ENCODE data around the gene ZAP70. TPM values are rescaled to one million over a fixed set of nuclear protein-coding genes. Genes with fewer than 3 reads are reported as not detected.

ZAP70 gene
- total and polyA plus RNA-seq, 2 donors (not counting 1 experiment from before 2014, with no cell fraction given), result not detected

DNA sequence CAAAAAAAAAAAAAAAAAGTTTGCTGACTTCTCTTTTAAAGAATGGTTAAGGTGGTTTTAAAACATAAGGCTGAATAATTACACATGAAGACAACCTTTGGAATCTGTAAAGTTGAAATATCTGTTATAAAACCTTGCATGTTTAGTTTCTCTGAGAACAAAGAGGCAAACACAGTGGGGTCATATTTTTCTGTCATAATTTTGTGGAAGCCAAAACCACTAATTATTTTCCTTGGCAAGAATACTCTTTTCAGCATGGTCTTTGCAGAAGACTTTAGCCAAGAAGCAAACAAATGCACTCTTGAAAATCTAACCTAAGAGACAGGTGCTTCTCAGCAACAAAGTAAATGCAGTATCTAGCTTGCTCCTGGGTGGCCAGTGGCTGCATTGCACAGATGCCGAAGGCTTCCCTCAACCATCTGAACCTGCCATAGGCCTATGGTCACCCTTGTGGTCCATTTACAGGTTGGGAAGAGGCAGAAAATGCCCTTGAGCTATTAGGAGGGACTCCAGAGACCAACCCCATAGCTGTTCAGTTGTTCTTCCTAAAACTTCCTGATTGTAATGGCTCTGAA, 44.8 kb downstream of the ZAP70 start:
- Histone ChIP-seq H3K79me2 (ENCODE audit: control insufficient read depth, insufficient read depth, low read length) (no peaks in the 10 kb centered on the region), H3K27ac (ENCODE audit: insufficient read depth, low read length) (no peak overlapping the region)

DNA sequence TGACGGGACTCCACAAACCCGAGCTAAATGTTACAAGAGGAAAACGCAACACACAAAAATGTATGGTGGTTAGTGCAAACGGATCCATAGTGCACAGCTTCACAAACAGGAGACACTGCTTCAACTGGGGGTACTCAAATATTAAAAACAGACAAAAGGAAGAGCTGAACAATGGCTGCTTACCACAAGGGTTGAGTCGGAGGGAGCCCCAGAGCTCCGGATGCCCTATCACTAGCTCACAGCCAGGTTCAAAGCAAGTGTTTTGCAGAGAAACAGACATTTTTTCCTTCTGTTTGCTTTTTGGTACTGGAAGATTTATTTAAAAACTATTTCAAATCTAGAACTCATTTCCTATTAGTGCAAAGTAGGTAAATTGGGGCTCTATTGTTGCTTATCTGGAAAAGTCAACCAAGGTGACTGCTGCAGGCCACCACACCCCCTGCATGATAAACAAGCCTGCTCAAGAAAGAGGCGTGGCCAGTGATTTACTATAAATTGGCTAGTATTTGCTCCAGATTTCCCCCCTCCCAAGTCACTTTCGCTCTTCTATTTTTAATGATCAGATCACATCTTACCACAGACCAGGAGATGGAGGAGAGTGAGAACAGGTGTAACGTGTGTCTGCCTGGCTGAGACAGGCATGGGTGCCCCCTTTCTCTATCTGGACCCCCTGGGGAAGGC, 46.5 kb downstream of the ZAP70 start:
- TF ChIP-seq, protein P1, sequence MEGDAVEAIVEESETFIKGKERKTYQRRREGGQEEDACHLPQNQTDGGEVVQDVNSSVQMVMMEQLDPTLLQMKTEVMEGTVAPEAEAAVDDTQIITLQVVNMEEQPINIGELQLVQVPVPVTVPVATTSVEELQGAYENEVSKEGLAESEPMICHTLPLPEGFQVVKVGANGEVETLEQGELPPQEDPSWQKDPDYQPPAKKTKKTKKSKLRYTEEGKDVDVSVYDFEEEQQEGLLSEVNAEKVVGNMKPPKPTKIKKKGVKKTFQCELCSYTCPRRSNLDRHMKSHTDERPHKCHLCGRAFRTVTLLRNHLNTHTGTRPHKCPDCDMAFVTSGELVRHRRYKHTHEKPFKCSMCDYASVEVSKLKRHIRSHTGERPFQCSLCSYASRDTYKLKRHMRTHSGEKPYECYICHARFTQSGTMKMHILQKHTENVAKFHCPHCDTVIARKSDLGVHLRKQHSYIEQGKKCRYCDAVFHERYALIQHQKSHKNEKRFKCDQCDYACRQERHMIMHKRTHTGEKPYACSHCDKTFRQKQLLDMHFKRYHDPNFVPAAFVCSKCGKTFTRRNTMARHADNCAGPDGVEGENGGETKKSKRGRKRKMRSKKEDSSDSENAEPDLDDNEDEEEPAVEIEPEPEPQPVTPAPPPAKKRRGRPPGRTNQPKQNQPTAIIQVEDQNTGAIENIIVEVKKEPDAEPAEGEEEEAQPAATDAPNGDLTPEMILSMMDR (conservative IDR thresholded peaks at IDR 0.05 in 1 of 2, IDR thresholded peaks at IDR 0.05 in 1 of 2; ENCODE audit: low read depth in 1 of 2, low read length in 2 of 2), result no peak
- TF ChIP-seq EZH2 (IDR thresholded peaks at IDR 0.05; ENCODE audit: low read length, missing control alignments), result no peak
- no peak overlapping the region for H3K27ac ChIP-seq (ENCODE audit: insufficient read depth, low read length)
- no peaks in the 10 kb centered on the region for H3K27me3 ChIP-seq (ENCODE audit: control insufficient read depth, insufficient read depth, low read length)
- H3K9ac ChIP-seq (ENCODE audit: insufficient read depth, low read length), result no peak overlapping the region
- H4K20me1 ChIP-seq (ENCODE audit: control insufficient read depth, extremely low read depth, insufficient read depth, low read length), result no peaks in the 10 kb centered on the region
- H3K4me3 ChIP-seq (replicated peaks in 1 of 4; ENCODE audit: control extremely low read depth in 1 of 4, insufficient read depth in 1 of 4, low read depth in 3 of 4, low read length in 4 of 4), result no peak overlapping the region
- H3K79me2 ChIP-seq (ENCODE audit: control insufficient read depth, insufficient read depth, low read length), result no peaks in the 10 kb centered on the region
- H3K4me1 ChIP-seq (ENCODE audit: control insufficient read depth, extremely low read depth, insufficient read depth, low read length), result no peaks in the 10 kb centered on the region
- no peak for DNase-seq (ENCODE audit: low read depth in 2 of 2)
- no peaks in the 10 kb centered on the region for H3K9me3 ChIP-seq (ENCODE audit: control insufficient read depth, insufficient read depth, low read depth, low read length)
- no peak overlapping the region for H3K4me2 ChIP-seq (ENCODE audit: extremely low read depth, insufficient read depth, low read length)
- peaks cover 11% of the 10 kb centered on the region for H3K36me3 ChIP-seq (ENCODE audit: control insufficient read depth, insufficient read depth, low read length)
- no peak overlapping the region for H2AFZ ChIP-seq (ENCODE audit: low read length)

More for the DNA sequence above, 44.8 kb downstream of the ZAP70 start:
- peak; percentile 27 to 69 for DNase-seq (ENCODE audit: low read depth in 2 of 2)
- TF ChIP-seq, protein P1 (conservative IDR thresholded peaks at IDR 0.05 in 1 of 2, IDR thresholded peaks at IDR 0.05 in 1 of 2; ENCODE audit: low read depth in 1 of 2, low read length in 2 of 2), result no peak
- no peak for TF ChIP-seq EZH2 (IDR thresholded peaks at IDR 0.05; ENCODE audit: low read length, missing control alignments)
- Histone ChIP-seq H3K27me3 (ENCODE audit: control insufficient read depth, insufficient read depth, low read length) (no peaks in the 10 kb centered on the region), H3K36me3 (ENCODE audit: control insufficient read depth, insufficient read depth, low read length) (peaks cover 8% of the 10 kb centered on the region), H2AFZ (ENCODE audit: low read length) (no peak overlapping the region), H3K9ac (ENCODE audit: insufficient read depth, low read length) (no peak overlapping the region), H3K4me3 (replicated peaks in 1 of 4; ENCODE audit: control extremely low read depth in 1 of 4, insufficient read depth in 1 of 4, low read depth in 3 of 4, low read length in 4 of 4) (no peak overlapping the region), H3K4me1 (ENCODE audit: control insufficient read depth, extremely low read depth, insufficient read depth, low read length) (no peaks in the 10 kb centered on the region), H3K9me3 (ENCODE audit: control insufficient read depth, insufficient read depth, low read depth, low read length) (no peaks in the 10 kb centered on the region), H4K20me1 (ENCODE audit: control insufficient read depth, extremely low read depth, insufficient read depth, low read length) (no peaks in the 10 kb centered on the region), H3K4me2 (ENCODE audit: extremely low read depth, insufficient read depth, low read length) (no peak overlapping the region)

DNA sequence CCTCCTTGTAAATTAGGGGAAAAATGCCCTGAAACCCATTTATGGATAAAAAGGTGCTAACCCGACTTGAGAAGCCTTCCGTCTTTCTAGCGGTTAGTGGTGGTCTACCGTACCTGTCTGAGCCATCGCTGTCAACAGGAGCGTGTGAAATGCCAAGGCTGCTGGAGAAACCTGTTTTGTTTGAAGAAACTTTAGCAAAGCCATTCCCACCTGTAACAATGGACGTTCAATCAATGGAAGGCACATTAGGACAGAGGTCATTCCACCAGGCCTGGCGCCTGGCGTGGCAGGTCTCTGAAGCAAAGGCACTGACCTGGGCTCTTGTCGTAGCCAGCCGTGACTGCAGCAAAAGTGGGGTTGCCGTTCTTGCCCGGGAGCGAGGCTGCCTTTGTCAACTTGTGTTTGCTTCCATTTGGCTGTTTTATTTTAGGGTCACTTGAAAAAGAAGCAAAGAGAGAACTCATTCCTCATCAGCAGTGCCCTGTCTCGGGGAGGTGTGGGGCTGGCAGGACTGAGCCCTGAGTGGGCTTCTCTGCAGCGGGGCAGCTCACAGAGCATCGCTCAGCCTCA, 47.2 kb downstream of the ZAP70 start:
- no peak overlapping the region for H3K9ac ChIP-seq (ENCODE audit: insufficient read depth, low read length)

More for the DNA sequence above, 47.2 kb downstream of the ZAP70 start:
- TF ChIP-seq, protein P1 (conservative IDR thresholded peaks at IDR 0.05 in 1 of 2, IDR thresholded peaks at IDR 0.05 in 1 of 2; ENCODE audit: low read depth in 1 of 2, low read length in 2 of 2), result no peak
- no peak for TF ChIP-seq EZH2 (IDR thresholded peaks at IDR 0.05; ENCODE audit: low read length, missing control alignments)
- Histone ChIP-seq H3K27me3 (ENCODE audit: control insufficient read depth, insufficient read depth, low read length) (no peaks in the 10 kb centered on the region), H3K9me3 (ENCODE audit: control insufficient read depth, insufficient read depth, low read depth, low read length) (no peaks in the 10 kb centered on the region), H3K4me2 (ENCODE audit: extremely low read depth, insufficient read depth, low read length) (no peak overlapping the region), H4K20me1 (ENCODE audit: control insufficient read depth, extremely low read depth, insufficient read depth, low read length) (no peaks in the 10 kb centered on the region), H3K4me1 (ENCODE audit: control insufficient read depth, extremely low read depth, insufficient read depth, low read length) (no peaks in the 10 kb centered on the region), H3K27ac (ENCODE audit: insufficient read depth, low read length) (no peak overlapping the region), H3K79me2 (ENCODE audit: control insufficient read depth, insufficient read depth, low read length) (no peaks in the 10 kb centered on the region), H2AFZ (ENCODE audit: low read length) (no peak overlapping the region), H3K36me3 (ENCODE audit: control insufficient read depth, insufficient read depth, low read length) (peaks cover 14% of the 10 kb centered on the region), H3K4me3 (replicated peaks in 1 of 4; ENCODE audit: control extremely low read depth in 1 of 4, insufficient read depth in 1 of 4, low read depth in 3 of 4, low read length in 4 of 4) (no peak overlapping the region)
- DNase-seq (ENCODE audit: low read depth in 2 of 2), result no peak

All from fibroblast of lung (primary cell).